HepG2 (cell line): ENCODE data around the gene HDHD3. TPM values are rescaled to one million over a fixed set of nuclear protein-coding genes. Genes with fewer than 3 reads are reported as not detected.
A peak's percentile ranks its signal among the peaks of the same experiment; 100 is the strongest.

Source experiments
- GATA4 ChIP-seq: sonication (generic); IDR thresholded peaks from 2 replicates; pipeline ENCODE4 v1.6.1; 2016; ENCODE audit warnings: antibody characterized with exemption, low read depth, borderline replicate concordance
- GFI1 ChIP-seq: sonication (generic); formaldehyde crosslinking; IDR thresholded peaks from 2 replicates; pipeline ENCODE4 v1.5.0; 2020; ENCODE audit warnings: missing genetic modification reagents, mild to moderate bottlenecking, borderline replicate concordance
- HHEX ChIP-seq: IDR thresholded peaks from 2 replicates; pipeline ENCODE4 v1.6.1; 2016; ENCODE audit warnings: control low read depth
- HOXA7 ChIP-seq: sonication (generic); formaldehyde crosslinking; IDR thresholded peaks from 2 replicates; pipeline ENCODE4 v1.8.1; 2022; ENCODE audit warnings: mild to moderate bottlenecking, missing genetic modification reagents, moderate library complexity
- KDM1A ChIP-seq: IDR thresholded peaks from 2 replicates; pipeline ENCODE4 v1.6.1; 2016; ENCODE audit warnings: missing compliant biosample characterization
- MED8 ChIP-seq: sonication (generic); formaldehyde crosslinking; IDR thresholded peaks from 2 replicates; pipeline ENCODE4 v1.8.1; 2023; ENCODE audit warnings: mild to moderate bottlenecking, missing genetic modification reagents; ENCODE audit not compliant: insufficient replicate concordance
- NCOA2 ChIP-seq: sonication (generic); formaldehyde crosslinking; IDR thresholded peaks from 2 replicates; pipeline ENCODE4 v1.8.0; 2022; ENCODE audit warnings: inconsistent platforms
- NR0B2 ChIP-seq: sonication (generic); formaldehyde crosslinking; IDR thresholded peaks from 2 replicates; pipeline ENCODE4 v1.4.0; 2020; ENCODE audit warnings: mild to moderate bottlenecking, missing genetic modification reagents
- PCBP1 ChIP-seq: fragments of 200-400 bp; formaldehyde crosslinking; IDR thresholded peaks from 2 replicates; pipeline ENCODE4 v1.6.1; 2017; ENCODE audit warnings: mild to moderate bottlenecking, low read depth, low read length, borderline replicate concordance
- POGZ ChIP-seq: sonication (generic); formaldehyde crosslinking; IDR thresholded peaks from 2 replicates; pipeline ENCODE4 v1.4.0; 2020; ENCODE audit warnings: mild to moderate bottlenecking, missing genetic modification reagents
- REPIN1 ChIP-seq: sonication (generic); formaldehyde crosslinking; IDR thresholded peaks from 2 replicates; pipeline ENCODE4 v1.8.0; 2022; ENCODE audit warnings: missing genetic modification reagents, low read depth, mild to moderate bottlenecking, borderline replicate concordance
- RFXANK ChIP-seq: IDR thresholded peaks from 2 replicates; pipeline ENCODE4 v1.6.1; 2016
- TAF15 ChIP-seq: fragments of 200-400 bp; formaldehyde crosslinking; IDR thresholded peaks from one replicate; pipeline ENCODE4 v1.6.1; 2018; ENCODE audit warnings: mild to moderate bottlenecking, low read depth, low read length; ENCODE audit not compliant: poor library complexity, severe bottlenecking
- TCF7L2 ChIP-seq: IDR thresholded peaks from 2 replicates; pipeline ENCODE4 v1.6.1; 2011; ENCODE audit warnings: mild to moderate bottlenecking, low read depth, low read length, moderate library complexity
- ZBTB2 ChIP-seq: sonication (generic); formaldehyde crosslinking; IDR thresholded peaks from 2 replicates; pipeline ENCODE4 v1.8.0; 2022; ENCODE audit warnings: low read depth, missing genetic modification reagents
- ZNF251 ChIP-seq: sonication (generic); formaldehyde crosslinking; IDR thresholded peaks from 2 replicates; pipeline ENCODE4 v1.9.0; 2021; ENCODE audit warnings: mild to moderate bottlenecking, missing genetic modification reagents
- ZNF382 ChIP-seq: sonication (generic); formaldehyde crosslinking; IDR thresholded peaks from 2 replicates; pipeline ENCODE4 v1.5.0; 2020; ENCODE audit warnings: missing genetic modification reagents, mild to moderate bottlenecking, borderline replicate concordance
- ZNF557 ChIP-seq: sonication (generic); formaldehyde crosslinking; IDR thresholded peaks from 2 replicates; pipeline ENCODE4 v1.4.0; 2020; ENCODE audit warnings: missing genetic modification reagents
- ZNF776 ChIP-seq: sonication (generic); formaldehyde crosslinking; IDR thresholded peaks from 2 replicates; pipeline ENCODE4 v1.4.0; 2020; ENCODE audit warnings: mild to moderate bottlenecking, missing genetic modification reagents
- ZSCAN22 ChIP-seq: sonication (generic); formaldehyde crosslinking; IDR thresholded peaks from 2 replicates; pipeline ENCODE4 v1.4.0; 2020; ENCODE audit warnings: mild to moderate bottlenecking, missing genetic modification reagents
- polyA plus RNA-seq, 8 experiments: library from polyadenylated mRNA; depleted of rRNA in 3 of 8; stranded (reverse) in 7 of 8; unstranded in 1 of 8; fragments of >200 nt; fragmentation: Illumina TruSeq in 4 of 8; extraction: Trizol in 4 of 8; gene quantifications; 2 replicates each; pipeline versions ENCODE4 v1.2.1 to v1.2.3, GENCODE V29; 2011 to 2016; ENCODE audit warnings: low read depth in 4 of 8, missing spikeins in 1 of 8, mixed read lengths in 1 of 8; ENCODE audit not compliant: insufficient read depth in 1 of 8
- total RNA-seq, 5 experiments: library from RNA; depleted of rRNA; stranded (reverse); fragments of >200 nt; fragmentation: Illumina TruSeq; extraction: Trizol; gene quantifications; 2 replicates each; pipeline ENCODE4 v1.2.3, GENCODE V29; 2016; ENCODE audit warnings: low read depth in 1 of 5
- TF ChIP-seq, protein P1 (sequence below): sonication (generic); formaldehyde crosslinking; IDR thresholded peaks from 2 replicates; pipeline ENCODE4 v1.4.0; 2020; ENCODE audit warnings: missing genetic modification reagents

The HDHD3 gene
- total and polyA plus RNA-seq, 2 of the 13 experiments (the other 11 are each of a cell fraction or from before 2014, with no cell fraction given): 23.1 to 38.5 TPM

DNA sequence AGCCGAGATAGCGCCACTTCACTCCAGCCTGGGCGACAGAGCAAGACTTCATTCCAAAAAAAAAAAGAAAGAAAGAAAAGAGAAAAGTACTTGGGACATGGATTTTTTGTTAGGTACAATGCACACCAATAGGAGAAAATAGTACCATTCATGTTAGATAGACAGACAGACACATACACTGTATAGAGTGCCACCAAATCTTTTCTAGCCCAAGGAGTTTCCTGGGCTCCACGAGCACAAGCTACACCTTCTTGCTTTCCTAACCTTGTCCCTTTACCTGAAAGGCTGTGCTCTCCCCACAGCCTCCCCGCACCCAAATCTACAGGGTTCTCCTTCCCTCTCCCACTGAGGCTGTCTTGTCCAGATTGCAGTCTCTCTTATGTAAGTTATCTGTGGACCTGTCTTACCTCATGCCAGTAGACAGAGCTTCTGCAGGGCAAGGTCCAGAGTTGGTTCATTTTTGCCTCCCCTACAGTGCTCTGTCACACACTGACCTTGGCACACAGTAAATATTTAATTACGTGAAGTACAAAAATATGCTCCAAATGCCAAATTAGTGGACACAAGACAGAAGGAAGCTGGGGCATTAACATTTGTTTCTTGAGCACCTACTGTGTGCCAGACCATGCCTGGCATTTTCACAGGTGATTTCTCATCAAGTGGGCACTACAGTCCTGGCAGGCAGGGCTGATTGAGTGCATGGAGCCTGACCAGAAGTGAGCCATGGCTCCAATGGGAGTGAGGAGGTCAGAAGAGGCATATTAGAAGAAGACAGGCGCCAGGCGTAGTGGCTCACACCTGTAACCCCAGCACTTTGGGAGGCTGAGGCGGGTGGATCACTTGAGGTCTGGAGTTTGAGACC lies 18.4 kb upstream of the HDHD3 start (continued):
- TF ChIP-seq, protein P1, sequence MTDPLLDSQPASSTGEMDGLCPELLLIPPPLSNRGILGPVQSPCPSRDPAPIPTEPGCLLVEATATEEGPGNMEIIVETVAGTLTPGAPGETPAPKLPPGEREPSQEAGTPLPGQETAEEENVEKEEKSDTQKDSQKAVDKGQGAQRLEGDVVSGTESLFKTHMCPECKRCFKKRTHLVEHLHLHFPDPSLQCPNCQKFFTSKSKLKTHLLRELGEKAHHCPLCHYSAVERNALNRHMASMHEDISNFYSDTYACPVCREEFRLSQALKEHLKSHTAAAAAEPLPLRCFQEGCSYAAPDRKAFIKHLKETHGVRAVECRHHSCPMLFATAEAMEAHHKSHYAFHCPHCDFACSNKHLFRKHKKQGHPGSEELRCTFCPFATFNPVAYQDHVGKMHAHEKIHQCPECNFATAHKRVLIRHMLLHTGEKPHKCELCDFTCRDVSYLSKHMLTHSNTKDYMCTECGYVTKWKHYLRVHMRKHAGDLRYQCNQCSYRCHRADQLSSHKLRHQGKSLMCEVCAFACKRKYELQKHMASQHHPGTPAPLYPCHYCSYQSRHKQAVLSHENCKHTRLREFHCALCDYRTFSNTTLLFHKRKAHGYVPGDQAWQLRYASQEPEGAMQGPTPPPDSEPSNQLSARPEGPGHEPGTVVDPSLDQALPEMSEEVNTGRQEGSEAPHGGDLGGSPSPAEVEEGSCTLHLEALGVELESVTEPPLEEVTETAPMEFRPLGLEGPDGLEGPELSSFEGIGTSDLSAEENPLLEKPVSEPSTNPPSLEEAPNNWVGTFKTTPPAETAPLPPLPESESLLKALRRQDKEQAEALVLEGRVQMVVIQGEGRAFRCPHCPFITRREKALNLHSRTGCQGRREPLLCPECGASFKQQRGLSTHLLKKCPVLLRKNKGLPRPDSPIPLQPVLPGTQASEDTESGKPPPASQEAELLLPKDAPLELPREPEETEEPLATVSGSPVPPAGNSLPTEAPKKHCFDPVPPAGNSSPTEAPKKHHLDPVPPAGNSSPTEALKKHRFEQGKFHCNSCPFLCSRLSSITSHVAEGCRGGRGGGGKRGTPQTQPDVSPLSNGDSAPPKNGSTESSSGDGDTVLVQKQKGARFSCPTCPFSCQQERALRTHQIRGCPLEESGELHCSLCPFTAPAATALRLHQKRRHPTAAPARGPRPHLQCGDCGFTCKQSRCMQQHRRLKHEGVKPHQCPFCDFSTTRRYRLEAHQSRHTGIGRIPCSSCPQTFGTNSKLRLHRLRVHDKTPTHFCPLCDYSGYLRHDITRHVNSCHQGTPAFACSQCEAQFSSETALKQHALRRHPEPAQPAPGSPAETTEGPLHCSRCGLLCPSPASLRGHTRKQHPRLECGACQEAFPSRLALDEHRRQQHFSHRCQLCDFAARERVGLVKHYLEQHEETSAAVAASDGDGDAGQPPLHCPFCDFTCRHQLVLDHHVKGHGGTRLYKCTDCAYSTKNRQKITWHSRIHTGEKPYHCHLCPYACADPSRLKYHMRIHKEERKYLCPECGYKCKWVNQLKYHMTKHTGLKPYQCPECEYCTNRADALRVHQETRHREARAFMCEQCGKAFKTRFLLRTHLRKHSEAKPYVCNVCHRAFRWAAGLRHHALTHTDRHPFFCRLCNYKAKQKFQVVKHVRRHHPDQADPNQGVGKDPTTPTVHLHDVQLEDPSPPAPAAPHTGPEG (CRISPR knock-in tag): no peak
- TF ChIP-seq ZBTB2 (CRISPR knock-in tag) (no peak), ZNF382 (no peak), RFXANK (CRISPR knock-in tag) (no peak), ZSCAN22 (CRISPR knock-in tag) (no peak), POGZ (CRISPR knock-in tag) (peak; percentile 74), MED8 (CRISPR knock-in tag) (peak; percentile 63), NCOA2 (CRISPR knock-in tag) (peak; percentile 90), ZNF557 (CRISPR knock-in tag) (no peak; the same call in 1 of the 2 replicates), NR0B2 (CRISPR knock-in tag) (no peak), GFI1 (CRISPR knock-in tag) (peak; percentile 74; the same call in 1 of the 2 replicates), TCF7L2 (no peak), KDM1A (CRISPR knock-in tag) (no peak; the same call in 1 of the 2 replicates), HOXA7 (CRISPR knock-in tag) (no peak), GATA4 (peak; percentile 40; the same call in 1 of the 2 replicates), REPIN1 (CRISPR knock-in tag) (peak; percentile 62; the same call in 1 of the 2 replicates), ZNF251 (no peak), HHEX (no peak), TAF15 (no peak), ZNF776 (CRISPR knock-in tag) (0 out of 2 replicates have a peak, but pooled peaks have one; percentile 42), PCBP1 (no peak)
